ENCODE data around the gene TPRA1.
"Not testable (repeated sequence)": the region's sequence is repeated elsewhere in the genome, so short reads cannot be mapped to it uniquely, and the experiment has no call there.

TPRA1 gene

DNA sequence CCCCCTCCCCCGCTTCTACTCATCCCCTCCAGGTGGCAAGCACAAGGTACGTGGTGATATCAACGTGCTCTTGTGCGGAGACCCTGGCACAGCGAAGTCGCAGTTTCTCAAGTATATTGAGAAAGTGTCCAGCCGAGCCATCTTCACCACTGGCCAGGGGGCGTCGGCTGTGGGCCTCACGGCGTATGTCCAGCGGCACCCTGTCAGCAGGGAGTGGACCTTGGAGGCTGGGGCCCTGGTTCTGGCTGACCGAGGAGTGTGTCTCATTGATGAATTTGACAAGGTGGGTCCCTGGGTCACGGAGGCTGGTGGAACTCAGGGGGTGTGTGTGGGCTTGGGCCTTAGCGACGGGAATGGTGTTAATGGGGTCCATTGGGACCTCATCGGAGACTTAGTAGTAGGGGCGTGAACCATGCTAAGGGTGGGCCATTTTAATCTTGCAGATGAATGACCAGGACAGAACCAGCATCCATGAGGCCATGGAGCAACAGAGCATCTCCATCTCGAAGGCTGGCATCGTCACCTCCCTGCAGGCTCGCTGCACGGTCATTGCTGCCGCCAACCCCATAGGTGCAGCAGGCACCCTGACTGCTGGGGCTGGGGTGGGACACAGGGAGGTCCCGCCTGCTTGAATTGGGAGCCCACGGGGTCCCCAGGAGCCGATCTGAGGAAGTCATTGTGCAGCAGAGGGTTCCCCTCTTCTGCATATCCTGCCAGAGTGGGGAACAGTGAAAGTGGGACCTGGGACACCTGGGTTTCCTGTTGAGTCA, 26.5 kb upstream of the TPRA1 start:
- DNase-seq (ENCODE audit: low spot score), result no peak

GRCh38 chr3:127615631-127616305, 25.2 kb upstream of the TPRA1 start:
- peak; percentile 30 for DNase-seq (ENCODE audit: low spot score)

- peak; percentile 56 for DNase-seq (ENCODE audit: low spot score)
These were observed 24.5 kb upstream of the TPRA1 start for GRCh38 chr3:127614928-127615589.

GRCh38 chr3:127613406-127613805, 22.9 kb upstream of the TPRA1 start:
- no peak for DNase-seq (ENCODE audit: low spot score)

- no peak for DNase-seq (ENCODE audit: low spot score)
These were observed 22.4 kb upstream of the TPRA1 start for GRCh38 chr3:127612966-127613365.

- DNase-seq (ENCODE audit: low spot score), result no peak
These were observed 20.7 kb upstream of the TPRA1 start for GRCh38 chr3:127611251-127611650.

GRCh38 chr3:127610105-127610504, 19.6 kb upstream of the TPRA1 start:
- DNase-seq (ENCODE audit: low spot score), result peak; percentile 55

DNA sequence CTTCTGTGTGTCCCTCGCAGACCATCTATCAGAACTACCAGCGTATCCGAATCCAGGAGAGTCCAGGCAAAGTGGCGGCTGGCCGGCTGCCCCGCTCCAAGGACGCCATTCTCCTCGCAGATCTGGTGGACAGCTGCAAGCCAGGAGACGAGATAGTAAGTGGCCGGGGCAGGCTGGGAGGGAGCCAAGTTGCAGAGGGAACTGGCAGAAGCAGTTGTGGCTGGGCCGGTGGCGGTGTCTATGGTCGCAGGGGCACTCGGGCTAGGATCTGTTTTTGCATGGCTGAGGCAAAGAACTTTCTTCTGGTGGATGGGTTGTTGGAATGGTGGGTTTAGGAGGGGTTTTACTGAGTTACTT, 17.8 kb upstream of the TPRA1 start:
- no peak for DNase-seq (ENCODE audit: low spot score)

GRCh38 chr3:127607675-127608361, 17.3 kb upstream of the TPRA1 start:
- no peak for DNase-seq (ENCODE audit: low spot score)

DNA sequence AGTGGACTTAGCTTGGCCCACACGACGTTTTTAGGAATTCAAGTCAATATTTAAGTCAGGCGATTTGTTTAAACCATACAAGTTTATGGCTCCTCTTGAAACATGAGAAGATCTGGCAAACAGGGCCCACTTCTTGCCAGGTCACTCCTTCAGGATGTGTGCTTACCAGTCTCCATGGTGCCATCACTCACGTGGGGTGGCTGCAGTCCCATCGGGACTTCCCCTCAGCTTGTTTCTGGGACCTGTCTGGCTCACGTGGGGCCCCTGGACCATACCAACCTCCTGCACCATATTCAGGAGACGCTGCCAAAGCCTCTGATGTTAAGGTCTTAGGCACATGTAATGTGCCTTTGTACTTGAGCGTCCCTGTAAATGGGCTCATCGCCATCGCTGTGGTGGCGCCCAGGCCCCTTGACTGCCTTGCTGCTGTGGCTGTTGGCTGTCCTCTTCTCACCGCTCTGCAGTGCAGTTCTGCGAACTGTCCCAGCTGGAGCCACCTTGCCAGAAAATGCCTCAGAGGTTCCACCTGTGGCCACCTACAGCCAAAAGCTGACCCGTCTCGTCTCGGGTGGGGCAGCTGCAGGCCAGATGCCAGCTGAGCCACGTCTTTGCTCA, 16.6 kb upstream of the TPRA1 start:
- DNase-seq (ENCODE audit: low spot score), result no peak

DNA sequence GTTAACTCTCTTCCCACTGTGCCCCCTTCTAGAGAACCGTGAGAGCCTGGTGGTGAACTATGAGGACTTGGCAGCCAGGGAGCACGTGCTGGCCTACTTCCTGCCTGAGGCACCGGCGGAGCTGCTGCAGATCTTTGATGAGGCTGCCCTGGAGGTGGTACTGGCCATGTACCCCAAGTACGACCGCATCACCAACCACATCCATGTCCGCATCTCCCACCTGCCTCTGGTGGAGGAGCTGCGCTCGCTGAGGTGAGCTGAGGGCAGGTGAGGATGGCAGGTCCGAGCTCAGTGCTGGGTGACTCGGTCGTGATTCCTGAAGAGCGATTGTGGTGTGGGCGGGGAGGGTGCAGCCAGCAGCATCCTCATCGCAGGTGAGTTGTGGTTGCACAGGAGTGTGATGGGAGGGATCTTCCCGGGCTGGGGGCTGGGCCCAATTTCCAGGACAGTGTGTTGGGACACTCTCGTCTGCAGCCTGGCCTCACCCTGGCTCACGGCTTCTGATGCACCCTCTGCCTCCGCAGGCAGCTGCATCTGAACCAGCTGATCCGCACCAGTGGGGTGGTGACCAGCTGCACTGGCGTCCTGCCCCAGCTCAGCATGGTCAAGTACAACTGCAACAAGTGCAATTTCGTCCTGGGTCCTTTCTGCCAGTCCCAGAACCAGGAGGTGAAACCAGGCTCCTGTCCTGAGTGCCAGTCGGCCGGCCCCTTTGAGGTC, 15.7 kb upstream of the TPRA1 start:
- DNase-seq (ENCODE audit: low spot score), result no peak

DNA sequence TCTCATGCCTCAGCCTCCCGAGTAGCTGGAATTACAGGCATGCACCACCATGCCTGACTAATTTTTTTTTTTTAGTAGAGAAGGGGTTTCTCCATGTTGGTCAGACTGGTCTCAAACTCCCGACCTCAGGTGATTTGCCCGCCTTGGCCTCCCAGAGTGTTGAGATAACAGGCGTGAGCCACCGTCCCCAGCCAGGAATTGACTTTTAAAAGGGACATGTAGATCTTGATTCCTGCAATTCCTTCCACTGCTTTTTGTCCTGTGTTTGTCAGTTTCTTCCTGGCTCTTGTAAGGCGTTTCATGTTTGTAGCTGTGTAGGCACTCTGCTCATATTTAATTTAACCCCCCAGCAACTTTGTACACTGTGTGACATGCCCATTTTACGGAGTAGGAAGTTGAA, 15.0 kb upstream of the TPRA1 start:
- not testable (repeated sequence) for DNase-seq (ENCODE audit: low spot score)

- DNase-seq (ENCODE audit: low spot score), result no peak
These were observed 14.1 kb upstream of the TPRA1 start for GRCh38 chr3:127604546-127605165.

DNA sequence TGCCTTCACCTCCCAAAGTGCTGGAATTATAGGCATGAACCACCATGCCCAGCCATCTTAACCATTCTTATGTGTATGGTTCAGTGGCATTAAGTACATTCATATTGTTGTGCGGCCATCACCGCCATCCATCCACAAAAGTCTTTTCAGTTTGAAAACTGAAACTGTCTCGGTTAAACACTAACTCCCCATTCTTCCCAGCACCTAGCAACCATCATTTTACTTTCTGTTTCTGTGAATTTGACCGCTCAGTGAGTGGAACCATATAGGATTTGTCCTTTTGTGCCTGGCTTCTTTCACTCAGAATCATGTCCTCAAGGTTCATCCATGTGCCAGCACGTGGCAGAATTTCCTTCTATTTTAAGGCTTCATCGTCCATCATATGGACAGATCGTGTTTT, 13.5 kb upstream of the TPRA1 start:
- DNase-seq (ENCODE audit: low spot score), result no peak

DNA sequence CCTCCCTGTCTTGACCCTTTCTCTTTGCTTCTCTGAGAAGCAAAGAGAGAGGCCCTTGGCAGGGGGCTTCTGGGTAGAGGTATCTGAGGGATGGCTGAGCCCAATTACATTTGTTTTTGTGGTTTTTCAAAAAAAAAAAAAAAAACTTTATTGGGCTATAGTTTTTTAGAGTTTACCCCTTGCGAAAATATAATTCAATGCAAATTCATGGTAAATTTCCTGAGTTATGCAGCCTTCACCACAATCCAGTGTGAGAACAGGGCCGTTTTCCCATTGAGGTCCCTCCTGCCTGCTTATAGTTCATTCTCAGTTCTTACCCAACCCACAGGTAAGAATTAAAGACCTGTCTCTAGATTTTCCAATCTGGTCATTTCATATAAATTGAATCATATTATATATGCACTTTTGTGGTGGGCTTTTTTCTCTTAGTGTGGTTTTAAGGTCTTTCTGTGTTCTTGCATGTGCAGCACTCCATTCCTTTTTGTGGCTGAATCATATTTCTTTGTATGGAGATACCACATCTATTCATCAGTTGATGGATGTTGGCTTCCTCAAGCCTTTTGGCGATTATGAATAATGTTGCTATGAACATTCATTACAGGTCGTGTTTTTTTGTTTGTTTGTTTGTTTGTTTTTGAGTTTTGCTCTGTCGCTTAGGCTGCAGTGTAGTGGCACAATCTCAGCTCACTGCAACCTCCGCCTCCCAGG, 10.4 kb upstream of the TPRA1 start:
- DNase-seq (ENCODE audit: low spot score), result no peak

- no peak for DNase-seq (ENCODE audit: low spot score)
These were observed 8.5 kb upstream of the TPRA1 start for GRCh38 chr3:127598841-127599570.

GRCh38 chr3:127597020-127597771, 6.7 kb upstream of the TPRA1 start:
- no peak for DNase-seq (ENCODE audit: low spot score)

GRCh38 chr3:127595303-127595702, 4.8 kb upstream of the TPRA1 start:
- DNase-seq (ENCODE audit: low spot score), result no peak

- no peak for DNase-seq (ENCODE audit: low spot score)
These were observed 2.6 kb upstream of the TPRA1 start for GRCh38 chr3:127593178-127593577.
